Endothelial cell (in vitro differentiated cells): ENCODE results near the gene DDTL. TPM values are rescaled to one million over a fixed set of nuclear protein-coding genes. Genes with fewer than 3 reads are reported as not detected.
"Not testable (repeated sequence)": the region's sequence is repeated elsewhere in the genome, so short reads cannot be mapped to it uniquely, and the experiment has no call there.

Source experiments
- DNase-seq: peaks from one replicate; pipeline ENCODE4 v3.0.0; 2021; ENCODE audit warnings: low spot score
- H3K27ac Mint-ChIP-seq: one replicate; pipeline ENCODE4 v1.8.0; 2021; ENCODE audit warnings: mixed read lengths, inconsistent platforms; ENCODE audit not compliant: unreplicated experiment
- H3K27me3 Mint-ChIP-seq: one replicate; pipeline ENCODE4 v1.8.0; 2021; ENCODE audit warnings: mild to moderate bottlenecking, moderate library complexity, mixed read lengths, inconsistent platforms; ENCODE audit not compliant: unreplicated experiment
- H3K36me3 Mint-ChIP-seq: one replicate; pipeline ENCODE4 v1.8.0; 2021; ENCODE audit warnings: mild to moderate bottlenecking, low read depth, mixed read lengths, inconsistent platforms; ENCODE audit not compliant: unreplicated experiment
- H3K4me1 Mint-ChIP-seq: one replicate; pipeline ENCODE4 v1.8.0; 2021; ENCODE audit warnings: mild to moderate bottlenecking, mixed read lengths, inconsistent platforms; ENCODE audit not compliant: unreplicated experiment
- H3K4me3 Mint-ChIP-seq: one replicate; pipeline ENCODE4 v1.8.0; 2021; ENCODE audit warnings: mild to moderate bottlenecking, mixed read lengths, inconsistent platforms; ENCODE audit not compliant: unreplicated experiment
- H3K9me3 Mint-ChIP-seq: one replicate; pipeline ENCODE4 v1.8.0; 2021; ENCODE audit warnings: mixed read lengths, inconsistent platforms; ENCODE audit not compliant: unreplicated experiment
- total RNA-seq: library from RNA; stranded (reverse); fragmentation: NEBNext Ultra II Directional; extraction: Animal tissue kit (Norgen Biotek cat#: 25700); gene quantifications from one replicate; pipeline ENCODE4 v1.2.1, GENCODE V29; 2021; ENCODE audit not compliant: unreplicated experiment
- TF ChIP-seq, protein P1 (sequence below): fragments of 200-600 bp; sonication (generic); IDR thresholded peaks from one replicate; pipeline ENCODE4 v1.5.0; 2021; ENCODE audit warnings: antibody characterized with exemption; ENCODE audit not compliant: unreplicated experiment

DDTL gene
- total RNA-seq, 1 donor from 2014 or later, result 1.4 TPM

DNA sequence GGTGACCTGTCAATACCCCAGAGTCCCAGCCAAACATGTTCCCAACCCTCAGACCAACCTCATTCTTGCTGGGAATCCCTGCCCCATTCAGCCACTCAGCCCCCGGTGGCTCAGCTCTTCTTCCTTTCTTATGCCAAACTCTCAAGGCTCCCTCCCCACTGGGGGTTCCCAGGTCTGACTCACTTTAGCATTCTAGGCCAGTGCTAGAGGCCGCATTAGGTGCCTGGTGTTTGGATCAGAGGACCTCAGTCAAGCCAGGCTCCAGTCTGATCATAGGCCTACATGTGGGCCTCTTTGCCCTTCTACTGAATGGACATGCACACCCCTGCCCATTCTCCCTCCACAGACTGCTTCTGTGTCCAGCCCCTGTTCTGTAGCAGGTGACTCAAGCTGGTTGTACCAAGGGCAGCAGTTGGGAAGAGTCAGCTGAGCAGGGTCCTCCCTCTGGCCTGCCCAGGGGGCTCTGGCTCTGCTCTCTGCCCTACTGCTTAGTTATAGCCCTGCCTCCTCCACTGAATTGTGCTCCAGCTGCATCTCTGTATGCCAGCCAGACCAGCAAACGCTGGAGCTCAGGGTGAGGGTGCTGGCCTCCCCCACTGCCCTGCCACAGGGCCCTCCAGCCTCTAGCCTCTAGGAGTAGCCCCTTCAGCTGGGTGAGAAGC lies 23.0 kb downstream of the DDTL start:
- not testable (repeated sequence) for H3K27me3 Mint-ChIP-seq, H3K4me1 Mint-ChIP-seq, H3K36me3 Mint-ChIP-seq, H3K27ac Mint-ChIP-seq, H3K9me3 Mint-ChIP-seq, H3K4me3 Mint-ChIP-seq, DNase-seq

DNA sequence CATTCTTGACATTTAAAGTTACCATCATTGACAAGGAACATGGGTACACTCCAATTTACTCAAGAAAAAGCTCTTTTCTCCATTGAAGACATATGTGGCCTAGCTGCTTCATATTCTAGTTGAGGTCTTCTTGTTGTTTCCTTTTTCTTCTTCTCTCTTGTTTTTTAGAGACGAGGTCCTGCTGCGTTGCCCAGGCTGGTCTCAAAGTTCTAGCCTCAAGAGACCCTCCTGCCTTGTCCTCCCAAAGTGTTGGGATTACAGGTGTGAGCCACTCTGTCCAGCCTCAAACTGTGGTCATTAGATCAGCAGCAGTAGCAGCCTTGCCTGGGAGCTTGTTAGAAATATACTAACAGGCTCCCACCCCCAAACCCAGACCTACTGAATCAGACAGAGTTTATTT lies 26.4 kb downstream of the DDTL start:
- H3K4me3 Mint-ChIP-seq, H3K27ac Mint-ChIP-seq, H3K9me3 Mint-ChIP-seq, H3K36me3 Mint-ChIP-seq, H3K27me3 Mint-ChIP-seq, H3K4me1 Mint-ChIP-seq, DNase-seq: not testable (repeated sequence)

DNA sequence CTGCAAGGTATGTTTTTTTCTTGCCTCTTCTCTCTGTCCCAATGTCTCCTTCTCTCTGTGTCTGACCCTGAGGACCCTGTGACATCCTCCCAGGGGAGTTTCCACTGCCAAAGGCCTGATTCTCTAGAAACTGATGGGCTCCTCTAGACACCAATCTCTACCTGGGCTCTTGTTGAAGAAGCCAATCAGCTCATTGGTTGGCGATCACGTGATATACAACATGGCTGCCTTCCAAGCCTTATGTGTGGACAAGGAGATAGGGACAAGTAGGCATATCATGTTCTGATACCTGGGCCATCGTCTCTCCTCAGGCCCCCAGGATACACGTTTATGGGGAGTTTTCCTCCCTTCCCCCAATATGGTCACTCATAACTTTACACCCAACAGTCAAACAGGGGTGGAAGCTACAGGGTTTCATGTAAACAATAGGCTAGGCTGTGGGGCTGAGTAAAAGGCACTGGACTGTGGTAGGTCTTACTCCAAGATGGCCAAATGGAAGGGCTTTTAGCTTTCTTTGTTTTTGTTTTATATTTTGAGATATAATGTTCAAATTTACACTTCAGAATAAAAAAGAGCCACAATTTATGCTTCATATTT lies 27.0 kb downstream of the DDTL start:
- H3K27me3 Mint-ChIP-seq, H3K4me1 Mint-ChIP-seq, H3K9me3 Mint-ChIP-seq, DNase-seq, H3K36me3 Mint-ChIP-seq, H3K4me3 Mint-ChIP-seq, H3K27ac Mint-ChIP-seq: not testable (repeated sequence)

DNA sequence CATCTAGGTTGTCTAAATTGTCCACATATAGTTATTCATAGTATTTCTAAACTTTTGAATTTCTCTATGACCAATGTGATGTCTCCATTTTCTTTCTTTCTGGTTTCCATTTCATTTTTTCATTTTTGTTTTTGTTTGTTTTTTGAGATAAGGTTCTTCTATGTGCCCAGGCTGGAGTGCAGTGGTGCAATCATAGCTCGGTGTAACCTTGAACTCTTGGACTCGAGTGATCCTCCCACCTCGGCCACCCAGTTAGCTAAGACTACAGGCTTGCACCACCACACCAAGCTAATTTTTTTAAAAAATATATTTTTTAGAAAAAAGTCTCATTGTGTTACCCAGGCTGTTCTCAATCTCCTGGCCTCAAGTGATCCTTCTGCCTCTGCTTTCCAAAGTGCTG lies 30.4 kb downstream of the DDTL start:
- H3K9me3 Mint-ChIP-seq, result no peaks in the 10 kb centered on the region
- peaks cover 2% of the 10 kb centered on the region for H3K27me3 Mint-ChIP-seq
- TF ChIP-seq, protein P1, sequence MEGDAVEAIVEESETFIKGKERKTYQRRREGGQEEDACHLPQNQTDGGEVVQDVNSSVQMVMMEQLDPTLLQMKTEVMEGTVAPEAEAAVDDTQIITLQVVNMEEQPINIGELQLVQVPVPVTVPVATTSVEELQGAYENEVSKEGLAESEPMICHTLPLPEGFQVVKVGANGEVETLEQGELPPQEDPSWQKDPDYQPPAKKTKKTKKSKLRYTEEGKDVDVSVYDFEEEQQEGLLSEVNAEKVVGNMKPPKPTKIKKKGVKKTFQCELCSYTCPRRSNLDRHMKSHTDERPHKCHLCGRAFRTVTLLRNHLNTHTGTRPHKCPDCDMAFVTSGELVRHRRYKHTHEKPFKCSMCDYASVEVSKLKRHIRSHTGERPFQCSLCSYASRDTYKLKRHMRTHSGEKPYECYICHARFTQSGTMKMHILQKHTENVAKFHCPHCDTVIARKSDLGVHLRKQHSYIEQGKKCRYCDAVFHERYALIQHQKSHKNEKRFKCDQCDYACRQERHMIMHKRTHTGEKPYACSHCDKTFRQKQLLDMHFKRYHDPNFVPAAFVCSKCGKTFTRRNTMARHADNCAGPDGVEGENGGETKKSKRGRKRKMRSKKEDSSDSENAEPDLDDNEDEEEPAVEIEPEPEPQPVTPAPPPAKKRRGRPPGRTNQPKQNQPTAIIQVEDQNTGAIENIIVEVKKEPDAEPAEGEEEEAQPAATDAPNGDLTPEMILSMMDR, result no peak
- no peak overlapping the region for H3K4me3 Mint-ChIP-seq
- DNase-seq, result no peak
- H3K36me3 Mint-ChIP-seq, result no peaks in the 10 kb centered on the region
- peaks cover 4% of the 10 kb centered on the region for H3K4me1 Mint-ChIP-seq
- H3K27ac Mint-ChIP-seq, result no peak overlapping the region

DNA sequence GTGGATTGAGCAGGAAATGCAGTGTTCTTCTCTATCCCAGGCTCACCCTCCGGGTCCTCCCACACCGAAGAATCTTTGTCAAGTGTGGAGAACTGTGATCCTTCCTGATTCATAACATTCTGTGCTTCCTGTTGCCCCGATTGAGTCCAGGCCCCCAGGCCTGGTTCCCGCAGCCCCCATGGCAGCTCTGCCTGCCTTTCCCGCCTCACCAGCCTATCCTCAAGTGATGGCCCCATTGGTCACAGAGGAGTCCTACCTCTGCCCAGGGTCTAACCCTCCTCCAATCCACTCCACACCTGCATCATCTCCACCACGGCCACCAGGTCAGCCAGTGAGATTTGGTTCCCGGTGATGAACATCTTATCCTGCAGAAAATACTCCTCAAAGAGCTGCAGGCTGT lies 33.1 kb downstream of the DDTL start:
- DNase-seq, H3K27me3 Mint-ChIP-seq, H3K36me3 Mint-ChIP-seq, H3K4me3 Mint-ChIP-seq, H3K27ac Mint-ChIP-seq, H3K9me3 Mint-ChIP-seq: not testable (repeated sequence)
- H3K4me1 Mint-ChIP-seq, result peaks cover 17% of the 10 kb centered on the region

DNA sequence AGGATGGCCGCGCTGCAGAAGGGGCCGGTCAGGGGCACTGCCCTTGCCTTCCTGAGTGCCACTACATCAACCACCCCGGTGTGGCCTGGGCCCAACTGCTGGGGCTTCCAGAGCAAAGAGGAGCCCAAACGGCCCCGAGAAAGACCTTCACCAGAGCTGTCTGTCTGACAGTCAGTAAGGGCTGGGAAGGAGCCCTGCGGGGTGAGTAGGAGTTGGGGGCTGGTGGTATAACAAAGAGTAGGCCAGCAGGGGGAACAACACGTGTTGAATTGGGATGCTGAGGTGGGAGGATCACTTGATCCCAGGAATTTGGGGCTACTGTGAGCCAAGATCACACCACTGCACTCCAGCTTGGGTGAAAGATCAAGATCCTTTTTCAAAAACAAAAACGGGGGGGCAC lies 34.6 kb downstream of the DDTL start:
- peaks cover 10% of the 10 kb centered on the region for H3K27me3 Mint-ChIP-seq
- DNase-seq, result no peak
- H3K9me3 Mint-ChIP-seq, result no peaks in the 10 kb centered on the region
- no peaks in the 10 kb centered on the region for H3K36me3 Mint-ChIP-seq
- peaks cover 28% of the 10 kb centered on the region for H3K4me1 Mint-ChIP-seq
- TF ChIP-seq, protein P1, result no peak
- no peak overlapping the region for H3K4me3 Mint-ChIP-seq
- H3K27ac Mint-ChIP-seq, result no peak overlapping the region

DNA sequence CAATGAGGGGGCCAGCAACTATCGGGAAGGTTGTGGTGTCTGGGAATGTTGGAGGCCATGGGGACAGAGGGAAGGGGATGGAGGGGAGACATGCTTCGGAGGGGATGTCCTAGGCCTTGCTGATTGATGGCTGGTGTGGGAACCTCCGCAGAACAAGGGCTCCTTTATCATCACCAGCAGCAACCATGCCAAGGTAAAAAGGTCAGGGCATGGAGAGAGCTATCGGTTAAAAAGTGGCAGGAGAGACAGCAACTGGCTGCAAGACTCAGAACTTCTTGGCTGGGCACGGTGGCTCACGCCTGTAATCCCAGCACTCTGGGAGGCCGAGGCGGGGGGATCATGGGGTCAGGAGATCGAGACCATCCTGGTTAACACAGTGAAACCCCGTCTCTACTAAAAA lies 35.6 kb downstream of the DDTL start:
- no peak for DNase-seq
- Mint-ChIP-seq H3K9me3 (no peaks in the 10 kb centered on the region), H3K27me3 (peaks cover 10% of the 10 kb centered on the region), H3K4me1 (peaks cover 31% of the 10 kb centered on the region), H3K36me3 (peaks cover 5% of the 10 kb centered on the region), H3K4me3 (no peak overlapping the region), H3K27ac (peak overlapping the region; percentile 52)
- TF ChIP-seq, protein P1, result no peak
